Smooth muscle cell (in vitro differentiated cells): ENCODE data around the gene AFF1. TPM values are rescaled to one million over a fixed set of nuclear protein-coding genes. Genes with fewer than 3 reads are reported as not detected.

Experiments
- DNase-seq: peaks from one replicate; lab custom pipeline; 2025; ENCODE audit not compliant: unreplicated experiment; lab: John Stamatoyannopoulos, UW
- H2AFZ ChIP-seq: fragments of 200-600 bp; sonication (generic); 2 replicates; pipeline ENCODE4 v1.6.0; 2016; ENCODE audit warnings: antibody characterized with exemption, low read depth, mild to moderate bottlenecking
- H3F3A ChIP-seq: fragments of 200-600 bp; sonication (generic); 2 replicates; pipeline ENCODE4 v1.6.0; 2017; ENCODE audit warnings: antibody characterized with exemption, low read depth
- H3K27ac ChIP-seq: fragments of 200-600 bp; sonication (generic); 2 replicates; pipeline ENCODE4 v1.5.1; 2016; ENCODE audit warnings: low read depth, mild to moderate bottlenecking
- H3K27me3 ChIP-seq: fragments of 200-600 bp; sonication (generic); 2 replicates; pipeline ENCODE4 v1.6.1; 2016; ENCODE audit warnings: low read depth, mild to moderate bottlenecking
- H3K36me3 ChIP-seq: fragments of 200-600 bp; sonication (generic); 2 replicates; pipeline ENCODE4 v1.5.1; 2016; ENCODE audit warnings: low read depth
- H3K4me1 ChIP-seq: fragments of 200-600 bp; sonication (generic); 2 replicates; pipeline ENCODE4 v1.5.1; 2016; ENCODE audit warnings: low read depth
- H3K4me2 ChIP-seq: fragments of 200-600 bp; sonication (generic); 2 replicates; pipeline ENCODE4 v1.6.0; 2016; ENCODE audit warnings: mild to moderate bottlenecking
- H3K4me3 ChIP-seq: fragments of 200-600 bp; sonication (generic); 2 replicates; pipeline ENCODE4 v1.5.1; 2016; ENCODE audit warnings: mild to moderate bottlenecking
- H3K79me2 ChIP-seq: fragments of 200-600 bp; sonication (generic); 2 replicates; pipeline ENCODE4 v1.6.0; 2016; ENCODE audit warnings: low read depth, mild to moderate bottlenecking
- H3K9ac ChIP-seq: fragments of 200-600 bp; sonication (generic); 2 replicates; pipeline ENCODE4 v1.6.0; 2016; ENCODE audit warnings: low read depth
- H3K9me3 ChIP-seq: fragments of 200-600 bp; sonication (generic); replicated peaks from 2 replicates; pipeline ENCODE4 v1.5.1; 2016; ENCODE audit warnings: low read depth
- H4K20me1 ChIP-seq: fragments of 200-600 bp; sonication (generic); 2 replicates; pipeline ENCODE4 v1.6.0; 2016; ENCODE audit warnings: low read depth
- CTCF ChIP-seq: fragments of 200-600 bp; sonication (generic); IDR thresholded peaks from 2 replicates; pipeline ENCODE4 v1.5.1; 2017; ENCODE audit warnings: borderline replicate concordance, mild to moderate bottlenecking, antibody characterized with exemption; ENCODE audit not compliant: insufficient read depth, poor library complexity, severe bottlenecking
- WGBS: methylation state at CpG from one replicate; pipeline ENCODE4 v1.1.7; 2016; ENCODE audit warnings: low lambda C conversion rate; 5-methylcytosine and 5-hydroxymethylcytosine counted together
- polyA plus RNA-seq: library from polyadenylated mRNA; unstranded; fragments of >200 nt; fragmentation: Nextera tagmentation; extraction: Ambion mirVana; gene quantifications from 2 replicates; pipeline ENCODE4 v1.2.1, GENCODE V29; 2016
- total RNA-seq: library from RNA; depleted of rRNA; stranded (reverse); fragments of >200 nt; gene quantifications from 2 replicates; pipeline ENCODE4 v1.2.3, GENCODE V29; 2014

The AFF1 gene
- total and polyA plus RNA-seq, 2 experiments from 2014 or later, result 6.6 to 17.7 TPM

GRCh38 chr4:86955888-86956451, 21.2 kb downstream of the AFF1 start:
- no peak for TF ChIP-seq CTCF
- H3K9ac ChIP-seq, result no peak overlapping the region
- peaks cover 28% of the 10 kb centered on the region for H3K4me1 ChIP-seq
- no peak overlapping the region for H2AFZ ChIP-seq
- no peaks in the 10 kb centered on the region for H3K27me3 ChIP-seq
- H3F3A ChIP-seq, result peaks cover 9% of the 10 kb centered on the region
- H4K20me1 ChIP-seq, result peaks cover 4% of the 10 kb centered on the region
- H3K27ac ChIP-seq, result no peak overlapping the region
- H3K9me3 ChIP-seq, result no peaks in the 10 kb centered on the region
- no peak for DNase-seq
- H3K4me2 ChIP-seq, result no peak overlapping the region
- no peak overlapping the region for H3K4me3 ChIP-seq
- H3K36me3 ChIP-seq, result no peaks in the 10 kb centered on the region
- H3K79me2 ChIP-seq, result no peaks in the 10 kb centered on the region

- Histone ChIP-seq H2AFZ (no peak overlapping the region), H3K36me3 (no peaks in the 10 kb centered on the region), H3K9ac (no peak overlapping the region), H3K9me3 (no peaks in the 10 kb centered on the region), H3K79me2 (no peaks in the 10 kb centered on the region), H3K27ac (no peak overlapping the region), H3K4me2 (no peak overlapping the region), H3K27me3 (no peaks in the 10 kb centered on the region), H3F3A (peaks cover 14% of the 10 kb centered on the region), H4K20me1 (peaks cover 16% of the 10 kb centered on the region), H3K4me3 (no peak overlapping the region), H3K4me1 (peaks cover 37% of the 10 kb centered on the region)
- WGBS, result 100% methylated on average over 1 of the region's 1 CpG
- DNase-seq, result no peak
- no peak for TF ChIP-seq CTCF
Measured at GRCh38 chr4:86957215-86957614, 22.4 kb downstream of the AFF1 start.

- H3K9me3 ChIP-seq, result no peaks in the 10 kb centered on the region
- DNase-seq, result no peak
- H3K4me3 ChIP-seq, result no peak overlapping the region
- no peak overlapping the region for H3K9ac ChIP-seq
- WGBS, result 38% methylated on average over 11 of the region's 11 CpGs
- H4K20me1 ChIP-seq, result peaks cover 23% of the 10 kb centered on the region
- no peak overlapping the region for H3K27ac ChIP-seq
- H3K36me3 ChIP-seq, result no peaks in the 10 kb centered on the region
- no peaks in the 10 kb centered on the region for H3K27me3 ChIP-seq
- H2AFZ ChIP-seq, result no peak overlapping the region
- peaks cover 14% of the 10 kb centered on the region for H3F3A ChIP-seq
- no peaks in the 10 kb centered on the region for H3K79me2 ChIP-seq
- peak overlapping the region; percentile 14 for H3K4me2 ChIP-seq
- H3K4me1 ChIP-seq, result peaks cover 47% of the 10 kb centered on the region
- no peak for TF ChIP-seq CTCF
Measured at GRCh38 chr4:86959588-86960500, 25.0 kb downstream of the AFF1 start.
